Measurements from ENCODE around the gene TAGLN3.

- TF ChIP-seq CTCF (conservative IDR thresholded peaks at IDR 0.05), result no peak
- peak; percentile 53; the same call in 1 of the 2 replicates for TF ChIP-seq ZFX (IDR thresholded peaks at IDR 0.05)
Observed at GRCh38 chr3:111978583-111979433, 19.9 kb upstream of the TAGLN3 start, which contains the start of gene ABHD10.
